Measurements from ENCODE around the gene KIF21B.

- TF ChIP-seq, protein P1, sequence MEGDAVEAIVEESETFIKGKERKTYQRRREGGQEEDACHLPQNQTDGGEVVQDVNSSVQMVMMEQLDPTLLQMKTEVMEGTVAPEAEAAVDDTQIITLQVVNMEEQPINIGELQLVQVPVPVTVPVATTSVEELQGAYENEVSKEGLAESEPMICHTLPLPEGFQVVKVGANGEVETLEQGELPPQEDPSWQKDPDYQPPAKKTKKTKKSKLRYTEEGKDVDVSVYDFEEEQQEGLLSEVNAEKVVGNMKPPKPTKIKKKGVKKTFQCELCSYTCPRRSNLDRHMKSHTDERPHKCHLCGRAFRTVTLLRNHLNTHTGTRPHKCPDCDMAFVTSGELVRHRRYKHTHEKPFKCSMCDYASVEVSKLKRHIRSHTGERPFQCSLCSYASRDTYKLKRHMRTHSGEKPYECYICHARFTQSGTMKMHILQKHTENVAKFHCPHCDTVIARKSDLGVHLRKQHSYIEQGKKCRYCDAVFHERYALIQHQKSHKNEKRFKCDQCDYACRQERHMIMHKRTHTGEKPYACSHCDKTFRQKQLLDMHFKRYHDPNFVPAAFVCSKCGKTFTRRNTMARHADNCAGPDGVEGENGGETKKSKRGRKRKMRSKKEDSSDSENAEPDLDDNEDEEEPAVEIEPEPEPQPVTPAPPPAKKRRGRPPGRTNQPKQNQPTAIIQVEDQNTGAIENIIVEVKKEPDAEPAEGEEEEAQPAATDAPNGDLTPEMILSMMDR (IDR thresholded peaks at IDR 0.05): no peak
- no peak for TF ChIP-seq POLR2AphosphoS5 (IDR thresholded peaks at IDR 0.05)
- TF ChIP-seq POLR2A (IDR thresholded peaks at IDR 0.05): no peak
- TF ChIP-seq EP300 (IDR thresholded peaks at IDR 0.05): no peak
These were observed 45.5 kb upstream of the KIF21B start for GRCh38 chr1:201068976-201069375.

All from sigmoid colon (tissue), 4 donors.